HFFc6 (cell line): ENCODE results near the gene GIPC1. TPM values are rescaled to one million over a fixed set of nuclear protein-coding genes. Genes with fewer than 3 reads are reported as not detected.

ENCODE experiments used
- DNase-seq: peaks from one replicate; pipeline ENCODE4 v3.0.0-alpha.2; 2018
- H3K27ac Mint-ChIP-seq: 2 replicates; pipeline ENCODE4 v1.8.0; 2020; ENCODE audit warnings: mild to moderate bottlenecking, mixed read lengths
- H3K27me3 Mint-ChIP-seq: 2 replicates; pipeline ENCODE4 v1.8.0; 2021; ENCODE audit warnings: mild to moderate bottlenecking, moderate library complexity, mixed read lengths; ENCODE audit not compliant: insufficient read depth
- H3K36me3 Mint-ChIP-seq: 2 replicates; pipeline ENCODE4 v1.8.0; 2021; ENCODE audit warnings: low read depth, mixed read lengths
- H3K4me1 Mint-ChIP-seq: 2 replicates; pipeline ENCODE4 v1.8.0; 2020; ENCODE audit warnings: low read depth, mixed read lengths
- H3K4me3 Mint-ChIP-seq: 2 replicates; pipeline ENCODE4 v1.8.0; 2020; ENCODE audit warnings: mild to moderate bottlenecking, moderate library complexity, mixed read lengths
- H3K9me3 Mint-ChIP-seq: 2 replicates; pipeline ENCODE4 v1.8.0; 2020; ENCODE audit warnings: mild to moderate bottlenecking, mixed read lengths
- total RNA-seq, 6 experiments: library from RNA; stranded (reverse); fragmentation: NEBNext Ultra II Directional; extraction: Animal tissue kit (Norgen Biotek cat#: 25700); gene quantifications; 2 replicates in 1 of 6; 3 replicates in 5 of 6; pipeline ENCODE4 v1.2.3, GENCODE V29; 2021
- TF ChIP-seq, protein P1 (sequence below): fragments of 200-600 bp; sonication (generic); IDR thresholded peaks from 2 replicates; pipeline ENCODE4 v1.5.0; 2021; ENCODE audit warnings: antibody characterized with exemption, mild to moderate bottlenecking

GIPC1 gene
- total RNA-seq, 6 experiments from 2014 or later, result 169 to 204 (median 181) TPM

DNA sequence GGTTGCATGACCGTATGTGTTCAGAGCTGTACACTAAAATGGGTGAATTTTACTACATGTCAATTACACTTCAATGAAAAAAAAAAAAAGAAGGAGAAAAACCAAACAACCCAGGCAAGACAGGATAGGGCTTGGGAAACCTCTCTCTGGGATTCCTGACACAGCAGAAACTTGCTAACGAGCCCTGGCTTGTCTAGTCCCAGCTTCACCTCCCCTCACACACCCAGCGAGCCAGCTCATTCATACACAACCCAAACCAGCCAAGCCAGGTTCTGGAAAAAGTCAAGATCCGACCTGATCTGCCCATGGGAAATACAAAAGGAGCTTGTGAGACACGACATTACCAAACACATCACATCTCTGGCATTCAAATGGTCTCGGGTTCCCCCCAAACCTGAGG is 29.8 kb upstream of the GIPC1 start:
- H3K27ac Mint-ChIP-seq, result no peak overlapping the region
- H3K36me3 Mint-ChIP-seq, result no peaks in the 10 kb centered on the region
- peaks cover 31% of the 10 kb centered on the region for H3K4me1 Mint-ChIP-seq
- no peak overlapping the region for H3K4me3 Mint-ChIP-seq
- H3K9me3 Mint-ChIP-seq, result no peaks in the 10 kb centered on the region
- TF ChIP-seq, protein P1, sequence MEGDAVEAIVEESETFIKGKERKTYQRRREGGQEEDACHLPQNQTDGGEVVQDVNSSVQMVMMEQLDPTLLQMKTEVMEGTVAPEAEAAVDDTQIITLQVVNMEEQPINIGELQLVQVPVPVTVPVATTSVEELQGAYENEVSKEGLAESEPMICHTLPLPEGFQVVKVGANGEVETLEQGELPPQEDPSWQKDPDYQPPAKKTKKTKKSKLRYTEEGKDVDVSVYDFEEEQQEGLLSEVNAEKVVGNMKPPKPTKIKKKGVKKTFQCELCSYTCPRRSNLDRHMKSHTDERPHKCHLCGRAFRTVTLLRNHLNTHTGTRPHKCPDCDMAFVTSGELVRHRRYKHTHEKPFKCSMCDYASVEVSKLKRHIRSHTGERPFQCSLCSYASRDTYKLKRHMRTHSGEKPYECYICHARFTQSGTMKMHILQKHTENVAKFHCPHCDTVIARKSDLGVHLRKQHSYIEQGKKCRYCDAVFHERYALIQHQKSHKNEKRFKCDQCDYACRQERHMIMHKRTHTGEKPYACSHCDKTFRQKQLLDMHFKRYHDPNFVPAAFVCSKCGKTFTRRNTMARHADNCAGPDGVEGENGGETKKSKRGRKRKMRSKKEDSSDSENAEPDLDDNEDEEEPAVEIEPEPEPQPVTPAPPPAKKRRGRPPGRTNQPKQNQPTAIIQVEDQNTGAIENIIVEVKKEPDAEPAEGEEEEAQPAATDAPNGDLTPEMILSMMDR, result no peak
- H3K27me3 Mint-ChIP-seq, result peaks cover 1% of the 10 kb centered on the region; the same call in 1 of the 2 replicates
- no peak for DNase-seq

DNA sequence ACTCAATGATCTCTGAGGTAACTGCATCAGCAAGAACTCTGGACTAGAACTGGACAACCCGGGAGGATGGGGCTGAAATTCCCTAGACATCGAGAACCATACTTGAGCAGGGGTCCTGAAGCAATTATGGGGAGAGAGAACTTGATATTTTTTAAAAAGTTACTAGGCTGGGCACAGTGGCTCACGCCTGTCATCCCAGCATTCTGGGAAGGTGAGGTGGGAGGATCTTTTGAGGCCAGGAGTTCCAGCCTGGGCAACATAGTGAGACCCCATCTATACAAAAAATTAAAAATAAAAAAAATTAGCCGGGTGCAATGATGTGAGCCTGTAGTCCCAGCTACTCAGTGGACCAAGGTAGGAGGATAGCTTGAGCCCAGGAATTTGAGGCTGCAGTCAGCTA is 24.6 kb upstream of the GIPC1 start:
- H3K36me3 Mint-ChIP-seq, result peaks cover 19% of the 10 kb centered on the region
- peaks cover 7% of the 10 kb centered on the region; the same call in 1 of the 2 replicates for H3K9me3 Mint-ChIP-seq
- H3K27ac Mint-ChIP-seq, result peak overlapping the region; percentile 83; the same call in 1 of the 2 replicates
- no peak overlapping the region for H3K4me3 Mint-ChIP-seq
- TF ChIP-seq, protein P1, result no peak
- peaks cover 9% of the 10 kb centered on the region for H3K27me3 Mint-ChIP-seq
- DNase-seq, result no peak
- H3K4me1 Mint-ChIP-seq, result peaks cover 36% of the 10 kb centered on the region

DNA sequence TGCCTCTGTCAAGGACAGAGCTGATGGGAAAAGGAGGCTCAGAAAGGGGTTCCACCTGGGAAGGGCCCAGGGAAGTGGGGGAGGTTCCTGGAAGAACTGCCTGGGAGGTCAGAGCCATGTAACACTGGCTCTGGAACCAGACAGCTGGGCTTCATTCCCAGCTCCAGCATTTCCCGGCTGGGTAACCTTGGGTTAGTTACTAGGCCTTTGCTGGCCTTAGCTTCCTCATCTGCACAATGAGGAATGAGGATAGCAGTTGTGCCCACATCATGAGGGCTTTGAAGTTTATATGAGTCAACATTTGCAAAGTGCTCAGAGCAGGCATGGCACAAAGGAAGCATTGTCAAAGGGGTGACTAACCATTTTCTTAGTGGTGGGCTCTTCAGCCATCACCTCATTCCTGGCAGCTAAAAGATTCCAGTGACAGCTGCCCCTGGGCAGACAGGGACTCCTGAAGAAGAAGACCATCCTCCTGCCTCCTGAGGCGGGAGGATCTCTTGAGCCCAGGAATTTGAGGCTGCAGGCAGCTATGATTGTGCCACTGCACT is 24.0 kb upstream of the GIPC1 start:
- DNase-seq, result peak; percentile 56

DNA sequence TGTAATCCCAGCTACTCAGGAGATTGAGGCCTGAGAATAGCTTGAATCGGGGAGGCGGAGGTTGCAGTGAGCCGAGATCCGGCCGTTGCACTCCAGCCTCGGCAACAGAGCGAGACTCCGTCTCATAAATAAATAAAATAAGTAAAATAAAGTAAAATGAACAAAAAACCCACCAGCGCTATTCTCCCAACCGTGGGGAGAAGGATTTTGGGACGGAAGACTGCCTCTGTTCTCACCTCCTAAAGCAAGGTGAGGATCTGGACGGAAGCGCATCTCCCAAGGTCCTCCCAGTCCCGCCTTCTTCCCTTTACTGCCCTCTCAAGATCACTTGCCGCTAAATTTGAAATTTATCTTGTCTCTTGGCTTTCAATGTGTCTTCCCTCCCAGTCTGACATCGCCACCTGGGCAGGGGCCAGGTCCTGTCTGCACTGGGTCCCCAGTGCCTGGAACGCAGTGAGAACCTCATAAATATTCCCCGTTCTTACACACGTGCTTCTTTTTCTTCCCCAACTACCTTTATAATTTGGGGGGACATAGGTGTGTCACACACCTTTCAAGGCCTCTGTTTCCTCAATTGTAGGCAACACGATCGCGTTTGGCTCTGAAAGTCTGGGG is 23.4 kb upstream of the GIPC1 start:
- peaks cover 7% of the 10 kb centered on the region; the same call in 1 of the 2 replicates for H3K9me3 Mint-ChIP-seq
- H3K4me3 Mint-ChIP-seq, result peak overlapping the region; percentile 37
- H3K36me3 Mint-ChIP-seq, result peaks cover 31% of the 10 kb centered on the region
- peaks cover 48% of the 10 kb centered on the region for H3K4me1 Mint-ChIP-seq
- H3K27me3 Mint-ChIP-seq, result peaks cover 9% of the 10 kb centered on the region
- H3K27ac Mint-ChIP-seq, result peak overlapping the region; percentile 83
- TF ChIP-seq, protein P1, result no peak
- no peak for DNase-seq

More for the DNA sequence above, 24.0 kb upstream of the GIPC1 start:
- Mint-ChIP-seq H3K4me1 (peaks cover 42% of the 10 kb centered on the region), H3K27ac (peak overlapping the region; percentile 83), H3K36me3 (peaks cover 25% of the 10 kb centered on the region), H3K27me3 (peaks cover 9% of the 10 kb centered on the region), H3K9me3 (peaks cover 7% of the 10 kb centered on the region; the same call in 1 of the 2 replicates), H3K4me3 (peak overlapping the region; percentile 37; the same call in 1 of the 2 replicates)
- TF ChIP-seq, protein P1, result no peak

DNA sequence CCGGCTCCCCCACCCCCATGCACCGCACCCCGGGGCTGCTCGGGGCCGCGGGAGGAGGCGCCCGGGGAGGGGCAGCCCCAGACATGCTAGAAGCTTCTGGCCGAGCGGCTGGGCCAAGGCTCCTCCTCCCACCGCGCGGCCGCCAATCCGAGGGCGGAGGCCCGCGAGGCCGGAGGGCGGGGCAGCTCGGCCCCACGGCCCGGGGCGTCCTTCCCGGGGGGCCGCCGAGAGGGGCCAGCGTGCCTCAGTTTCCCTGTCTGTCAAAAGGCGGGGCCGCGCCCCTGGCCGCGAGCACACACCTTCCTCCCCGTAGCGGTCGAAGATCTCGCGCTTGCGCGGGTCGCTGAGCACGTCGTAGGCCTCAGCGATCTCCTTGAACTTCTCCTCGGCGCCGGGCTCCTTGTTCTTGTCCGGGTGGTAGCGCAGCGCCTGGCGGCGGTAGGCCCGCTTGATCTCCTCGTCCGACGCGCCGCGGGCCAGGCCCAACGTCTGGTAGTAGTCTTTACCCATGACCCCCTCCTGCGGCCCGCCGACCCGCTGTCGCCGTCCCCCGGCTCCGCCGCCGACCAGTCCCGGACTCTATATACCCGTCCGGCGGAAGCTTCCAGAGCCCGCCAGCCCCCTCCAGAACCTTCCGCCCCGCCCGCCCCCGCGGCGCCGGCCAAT is 22.0 kb upstream of the GIPC1 start, which contains the start of gene DNAJB1:
Gene DNAJB1 (minus strand): TSS at position 558 of the 666 bp plus-strand sequence. CDS start 48 bp downstream, at position 510.
- Mint-ChIP-seq H3K27me3 (peaks cover 9% of the 10 kb centered on the region), H3K27ac (peak within 1 kb of the TSS; percentile 94), H3K4me3 (peak within 1 kb of the TSS; percentile 98), H3K36me3 (peaks cover 34% of the 10 kb centered on the region), H3K9me3 (peaks cover 7% of the 10 kb centered on the region; the same call in 1 of the 2 replicates), H3K4me1 (peaks cover 47% of the 10 kb centered on the region)
- peak; percentile 70 for DNase-seq
- TF ChIP-seq, protein P1, result no peak
